Activated naive CD8-positive, alpha-beta T cell treated with anti-CD3 and anti-CD28 coated beads, Interleukin-2, amount 10 ng/mL, durations not matched to agents 7 days and 5 days (primary cell): ENCODE results near the gene GAS6. TPM values are rescaled to one million over a fixed set of nuclear protein-coding genes. Genes with fewer than 3 reads are reported as not detected.
"Not testable (repeated sequence)": the region's sequence is repeated elsewhere in the genome, so short reads cannot be mapped to it uniquely, and the experiment has no call there.

Source experiments
- ATAC-seq: fragments of 150-1000 bp; cut with Tn5 transposase; one replicate; pipeline ENCODE4 v1.10.0; 2021; ENCODE audit warnings: low read depth, moderate library complexity
- POLR2A ChIA-PET: fragments of 350-600 bp; sonication (Branson Sonifier 250); formaldehyde crosslinking; loops from one replicate; lab custom pipeline; 2021; ENCODE audit warnings: antibody characterized with exemption; lab: Charles Lee
- DNase-seq: peaks from one replicate; pipeline ENCODE4 v3.0.0; 2021
- H3K27ac Mint-ChIP-seq: one replicate; pipeline ENCODE4 v1.8.0; 2022; ENCODE audit warnings: mild to moderate bottlenecking, mixed read lengths
- H3K27me3 Mint-ChIP-seq: one replicate; pipeline ENCODE4 v1.8.0; 2022; ENCODE audit warnings: mild to moderate bottlenecking, moderate library complexity, mixed read lengths
- H3K36me3 Mint-ChIP-seq: one replicate; pipeline ENCODE4 v1.8.0; 2021; ENCODE audit warnings: mild to moderate bottlenecking, mixed read lengths
- H3K4me1 Mint-ChIP-seq: one replicate; pipeline ENCODE4 v1.8.0; 2021; ENCODE audit warnings: mixed read lengths
- H3K4me3 Mint-ChIP-seq: one replicate; pipeline ENCODE4 v1.8.0; 2022; ENCODE audit warnings: mild to moderate bottlenecking, moderate library complexity, mixed read lengths
- H3K9me3 Mint-ChIP-seq: one replicate; pipeline ENCODE4 v1.8.0; 2021; ENCODE audit warnings: mixed read lengths
- total RNA-seq, 2 experiments: library from RNA; stranded (reverse); gene quantifications; one replicate each; pipeline ENCODE4 v1.2.3, GENCODE V29; 2021

Gene GAS6
- total RNA-seq = 1 to 10 TPM; 2.1 to 2.6 TPM

DNA sequence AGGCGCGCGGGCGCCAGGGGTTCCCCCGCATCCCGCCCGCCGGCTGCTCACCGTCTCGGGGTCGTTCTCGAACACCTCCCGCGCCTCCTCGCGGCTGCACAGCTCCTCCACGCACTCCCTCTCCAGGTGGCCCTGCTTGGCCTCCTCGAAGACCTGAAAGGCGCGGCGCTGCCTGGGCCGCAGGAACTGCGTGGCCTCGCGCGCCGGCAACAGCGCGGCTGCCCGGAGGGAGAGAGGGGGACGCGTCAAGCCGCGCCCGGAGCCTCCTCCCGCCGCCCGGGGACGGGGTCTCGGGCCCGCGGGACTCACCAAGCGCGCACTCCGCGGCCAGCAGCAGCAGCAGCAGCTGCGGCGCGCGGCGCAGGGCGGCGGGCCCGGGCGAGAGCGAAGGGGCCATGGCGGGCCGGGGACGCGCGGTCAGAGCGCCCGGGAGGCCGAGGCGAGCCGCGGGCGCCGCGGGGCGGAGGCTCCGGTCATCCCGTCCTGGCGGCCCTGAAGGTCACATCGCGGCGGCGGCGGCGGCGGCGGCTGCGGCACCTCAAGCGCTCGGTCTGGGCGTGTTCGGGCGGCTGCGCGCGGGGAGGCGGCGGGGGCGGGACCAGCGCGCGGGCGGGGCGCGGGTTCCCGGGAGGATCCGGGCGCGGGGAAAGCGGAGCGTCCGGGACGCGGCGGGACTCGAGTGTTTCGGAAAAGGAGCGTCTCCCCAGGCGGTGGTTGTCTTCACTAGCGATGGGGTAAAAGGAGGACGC is at the start of gene GAS6:
TSS of gene GAS6 (minus strand) at position 553 of the 749 bp plus-strand sequence. CDS start at position 397, 156 bp downstream.
- peak; percentile 49 for ATAC-seq
- H3K36me3 Mint-ChIP-seq = no peaks in the 10 kb centered on the region
- peaks cover 56% of the 10 kb centered on the region for H3K27me3 Mint-ChIP-seq
- peaks cover 9% of the 10 kb centered on the region for H3K9me3 Mint-ChIP-seq
- peaks cover 4% of the 10 kb centered on the region for H3K4me1 Mint-ChIP-seq
- peak within 1 kb of the TSS; percentile 50 for H3K4me3 Mint-ChIP-seq
- peak; percentile 48 for DNase-seq
- H3K27ac Mint-ChIP-seq = no peak within 1 kb of the TSS
- POLR2A ChIA-PET = no interaction called here

DNA sequence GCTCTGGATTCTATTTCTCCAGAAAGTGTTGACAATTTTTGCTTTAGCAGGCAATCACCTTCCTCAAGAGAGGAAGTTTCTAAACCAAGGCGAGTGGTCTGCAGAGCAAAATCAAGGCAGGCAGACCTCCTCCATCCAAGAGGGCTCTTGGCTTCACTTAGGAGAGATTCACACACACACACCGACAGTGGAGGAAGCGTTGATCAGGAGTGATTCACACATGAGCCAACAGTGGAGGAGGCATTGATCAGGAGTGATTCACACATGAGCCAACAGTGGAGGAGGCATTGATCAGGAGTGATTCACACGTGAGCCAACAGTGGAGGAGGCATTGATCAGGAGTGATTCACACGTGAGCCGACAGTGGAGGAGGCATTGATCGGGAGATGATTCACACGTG is 49.5 kb upstream of the GAS6 start:
- POLR2A ChIA-PET, H3K27ac Mint-ChIP-seq, H3K9me3 Mint-ChIP-seq, H3K4me3 Mint-ChIP-seq, DNase-seq, H3K4me1 Mint-ChIP-seq, ATAC-seq, H3K36me3 Mint-ChIP-seq: not testable (repeated sequence)
- H3K27me3 Mint-ChIP-seq = peaks cover 64% of the 10 kb centered on the region

DNA sequence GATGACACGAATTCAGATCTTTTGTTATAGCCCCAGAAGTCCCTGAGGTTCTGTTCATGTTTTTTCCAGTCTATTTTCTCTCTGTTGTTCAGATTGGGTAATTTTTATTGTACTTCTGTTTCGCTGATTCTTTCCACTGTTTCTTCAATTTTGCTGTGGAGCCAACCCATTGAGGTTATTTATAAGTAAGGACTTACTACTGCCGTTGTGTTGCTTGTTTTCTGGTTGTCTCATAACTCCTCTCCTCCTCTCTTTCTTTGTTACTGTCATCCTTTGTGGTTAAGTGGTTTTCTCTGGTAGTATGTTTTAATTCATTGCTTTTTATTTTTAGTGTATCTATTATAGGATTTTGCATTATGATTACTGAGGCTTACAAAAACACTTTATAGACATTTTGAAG is 48.7 kb upstream of the GAS6 start:
- ATAC-seq (no peak), DNase-seq (no peak)
- POLR2A ChIA-PET = no interaction called here
- Mint-ChIP-seq H3K4me1 (peaks cover 6% of the 10 kb centered on the region), H3K4me3 (no peak overlapping the region), H3K36me3 (no peaks in the 10 kb centered on the region), H3K27ac (no peak overlapping the region), H3K9me3 (no peaks in the 10 kb centered on the region), H3K27me3 (peaks cover 70% of the 10 kb centered on the region)

DNA sequence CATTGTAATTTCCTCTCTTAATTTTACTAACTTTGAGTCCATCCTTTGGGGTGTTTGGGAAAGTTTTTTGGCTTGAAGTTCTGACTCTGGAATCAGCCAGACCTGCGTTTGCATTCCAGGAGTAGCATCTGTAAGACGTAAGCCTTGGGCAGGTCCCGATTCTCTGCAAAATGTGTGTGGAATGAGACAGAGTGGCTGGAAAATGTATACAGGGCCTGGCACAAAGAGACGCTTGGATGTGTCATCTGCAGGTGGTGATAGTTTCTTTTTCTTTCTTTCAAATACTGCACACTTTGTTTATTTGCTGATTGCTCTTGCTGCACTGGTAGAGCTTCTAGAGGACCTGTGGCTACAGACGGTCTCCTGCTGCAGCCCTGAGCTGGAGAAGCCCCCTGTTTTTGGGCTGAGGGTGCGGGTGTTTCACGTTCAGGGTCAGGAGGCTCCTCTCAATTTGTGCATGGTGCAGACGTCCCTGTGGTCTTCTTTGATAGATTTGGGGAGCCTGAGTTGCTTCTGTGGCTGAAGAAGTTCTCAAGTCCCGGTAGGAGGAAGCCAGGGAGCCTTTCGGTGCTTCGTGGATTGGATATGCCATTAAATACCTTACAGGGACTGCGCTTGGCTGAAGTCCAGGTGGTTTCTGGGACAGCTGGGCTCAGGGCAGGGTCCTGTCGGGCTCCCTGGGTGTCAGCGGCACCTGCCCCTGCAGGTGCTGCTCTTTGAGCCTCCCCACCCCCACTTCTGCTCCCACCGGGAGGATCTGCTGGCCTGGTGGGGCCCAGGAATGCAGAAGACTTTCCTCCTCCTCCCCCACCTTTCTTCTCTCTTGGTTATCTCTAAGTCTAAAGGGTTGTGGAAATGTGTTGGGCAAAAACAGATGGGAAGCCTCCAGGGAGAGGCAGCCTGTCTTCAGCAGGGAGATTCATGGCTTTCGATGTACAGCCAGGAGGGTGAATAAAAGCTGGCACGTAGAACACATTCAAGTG is 44.0 kb upstream of the GAS6 start:
- Mint-ChIP-seq H3K27me3 (peaks cover 68% of the 10 kb centered on the region), H3K36me3 (no peaks in the 10 kb centered on the region), H3K4me3 (no peak overlapping the region), H3K4me1 (peaks cover 4% of the 10 kb centered on the region), H3K9me3 (no peaks in the 10 kb centered on the region), H3K27ac (no peak overlapping the region)
- ATAC-seq (no peak), DNase-seq (no peak)
- POLR2A ChIA-PET = no interaction called here

DNA sequence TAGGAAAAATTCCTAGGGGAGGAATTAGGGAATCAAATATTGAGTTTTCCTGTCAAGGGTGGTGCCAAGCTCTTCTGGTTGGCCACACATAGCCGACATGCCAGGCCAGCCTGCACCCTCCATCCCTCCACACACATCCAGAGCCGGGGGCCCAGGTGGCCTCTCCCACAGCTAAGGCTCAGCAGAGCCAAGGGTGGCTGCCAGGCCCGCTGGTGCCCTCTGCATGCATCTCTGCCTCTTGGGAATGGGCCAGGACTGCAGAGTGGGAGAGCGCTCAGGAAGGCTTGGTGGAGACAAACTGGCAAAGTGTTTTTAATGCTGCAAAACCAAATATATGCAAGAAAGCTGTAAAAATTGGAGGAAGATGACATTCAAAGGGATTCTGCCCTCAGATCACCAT is 42.7 kb upstream of the GAS6 start:
- Mint-ChIP-seq H3K4me3 (no peak overlapping the region), H3K27ac (no peak overlapping the region), H3K27me3 (peaks cover 55% of the 10 kb centered on the region), H3K36me3 (no peaks in the 10 kb centered on the region), H3K4me1 (peaks cover 4% of the 10 kb centered on the region), H3K9me3 (no peaks in the 10 kb centered on the region)
- POLR2A ChIA-PET = no interaction called here
- no peak for DNase-seq
- ATAC-seq = no peak

DNA sequence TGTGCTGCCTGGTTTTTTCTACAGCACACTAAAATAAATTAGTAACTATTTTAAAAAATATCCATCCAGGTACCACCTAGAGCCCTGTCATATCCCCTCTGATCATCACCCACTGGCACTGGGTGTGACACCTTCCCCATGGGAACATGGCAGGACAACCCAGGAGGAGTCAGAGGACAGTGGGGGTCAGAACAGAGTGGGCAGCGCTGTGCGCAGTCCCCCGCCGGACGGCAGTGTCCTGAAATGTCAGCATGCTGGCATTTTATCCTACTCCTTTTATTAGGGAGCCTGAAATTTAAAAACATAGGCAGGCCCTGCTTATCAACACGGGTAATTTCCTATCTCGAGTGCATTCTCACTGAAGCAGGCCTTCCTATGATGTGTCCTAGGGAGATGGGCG is 42.1 kb upstream of the GAS6 start:
- Mint-ChIP-seq H3K4me3 (no peak overlapping the region), H3K27me3 (peaks cover 48% of the 10 kb centered on the region), H3K4me1 (peaks cover 4% of the 10 kb centered on the region), H3K9me3 (no peaks in the 10 kb centered on the region), H3K36me3 (no peaks in the 10 kb centered on the region), H3K27ac (no peak overlapping the region)
- ATAC-seq = no peak
- no peak for DNase-seq
- POLR2A ChIA-PET = no interaction called here

DNA sequence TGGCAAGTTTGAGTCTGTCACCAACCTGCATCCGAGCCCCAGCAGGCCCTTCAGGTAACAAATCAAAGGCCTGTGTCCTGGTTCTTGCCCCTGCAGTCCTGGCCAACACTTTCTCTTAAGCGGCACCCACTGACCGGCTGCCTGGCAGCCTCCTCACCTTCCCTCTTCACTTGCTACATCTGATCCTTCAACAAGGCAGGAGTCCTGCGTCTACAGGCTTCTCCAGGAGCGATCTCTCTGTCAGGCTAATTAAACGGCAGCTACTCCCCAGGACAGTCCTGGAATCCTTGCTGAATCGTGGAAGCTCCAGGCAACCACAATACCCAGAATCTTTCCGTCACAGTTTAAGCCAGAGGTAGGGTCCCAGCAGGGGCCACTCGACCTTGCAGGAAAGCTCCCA is 41.1 kb upstream of the GAS6 start:
- Mint-ChIP-seq H3K9me3 (no peaks in the 10 kb centered on the region), H3K27me3 (peaks cover 40% of the 10 kb centered on the region), H3K36me3 (no peaks in the 10 kb centered on the region), H3K4me3 (no peak overlapping the region), H3K27ac (no peak overlapping the region), H3K4me1 (peaks cover 4% of the 10 kb centered on the region)
- ATAC-seq (no peak), DNase-seq (no peak)
- POLR2A ChIA-PET = no interaction called here

DNA sequence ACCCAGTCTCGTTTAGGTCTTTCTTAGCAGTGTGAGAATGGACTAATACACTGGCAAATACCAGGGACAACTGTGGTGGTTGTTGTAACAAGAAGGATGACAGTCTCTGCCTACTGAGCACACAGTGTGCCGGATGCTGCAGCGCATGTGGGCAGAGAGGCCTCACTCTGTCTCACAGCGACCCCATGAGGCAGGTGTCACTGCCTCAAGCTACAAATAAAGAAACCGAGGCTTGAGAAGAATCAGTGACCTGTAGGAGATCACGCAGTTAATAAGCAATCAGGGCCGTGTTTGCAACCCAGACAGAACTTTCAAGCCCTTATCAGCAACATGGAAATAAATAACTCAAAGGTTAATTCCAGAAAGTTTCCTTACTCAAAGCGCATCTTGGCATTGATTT is 40.5 kb upstream of the GAS6 start:
- no peak for ATAC-seq
- POLR2A ChIA-PET = no interaction called here

DNA sequence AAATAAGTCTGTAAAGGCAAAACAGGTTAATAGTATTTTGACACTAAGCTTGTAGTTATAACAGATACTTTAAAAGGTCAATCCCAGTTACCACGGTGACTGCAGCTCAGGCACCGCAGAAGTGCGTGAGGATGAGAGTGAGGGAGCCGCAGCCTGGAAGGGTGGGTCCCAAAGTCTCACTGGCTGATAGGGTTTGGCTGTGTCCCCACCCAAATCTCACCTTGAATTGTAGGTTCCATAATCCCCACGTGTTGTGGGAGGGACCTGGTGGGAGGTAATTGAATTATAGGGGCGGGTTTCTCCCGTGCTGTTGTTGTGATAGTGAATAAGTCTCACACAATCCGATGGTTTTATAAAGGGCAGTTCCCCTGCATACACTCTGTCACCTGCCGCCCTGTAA is 40.0 kb upstream of the GAS6 start:
- H3K36me3 Mint-ChIP-seq = no peaks in the 10 kb centered on the region
- ATAC-seq = no peak
- H3K4me3 Mint-ChIP-seq = no peak overlapping the region
- H3K27ac Mint-ChIP-seq = no peak overlapping the region
- POLR2A ChIA-PET = no interaction called here
- DNase-seq = no peak
- H3K27me3 Mint-ChIP-seq = peaks cover 29% of the 10 kb centered on the region
- peaks cover 4% of the 10 kb centered on the region for H3K4me1 Mint-ChIP-seq
- H3K9me3 Mint-ChIP-seq = no peaks in the 10 kb centered on the region

More for the DNA sequence above, 40.5 kb upstream of the GAS6 start:
- peaks cover 34% of the 10 kb centered on the region for H3K27me3 Mint-ChIP-seq
- DNase-seq = no peak
- no peak overlapping the region for H3K27ac Mint-ChIP-seq
- H3K9me3 Mint-ChIP-seq = no peaks in the 10 kb centered on the region
- H3K4me3 Mint-ChIP-seq = no peak overlapping the region
- H3K4me1 Mint-ChIP-seq = peaks cover 4% of the 10 kb centered on the region
- H3K36me3 Mint-ChIP-seq = no peaks in the 10 kb centered on the region

DNA sequence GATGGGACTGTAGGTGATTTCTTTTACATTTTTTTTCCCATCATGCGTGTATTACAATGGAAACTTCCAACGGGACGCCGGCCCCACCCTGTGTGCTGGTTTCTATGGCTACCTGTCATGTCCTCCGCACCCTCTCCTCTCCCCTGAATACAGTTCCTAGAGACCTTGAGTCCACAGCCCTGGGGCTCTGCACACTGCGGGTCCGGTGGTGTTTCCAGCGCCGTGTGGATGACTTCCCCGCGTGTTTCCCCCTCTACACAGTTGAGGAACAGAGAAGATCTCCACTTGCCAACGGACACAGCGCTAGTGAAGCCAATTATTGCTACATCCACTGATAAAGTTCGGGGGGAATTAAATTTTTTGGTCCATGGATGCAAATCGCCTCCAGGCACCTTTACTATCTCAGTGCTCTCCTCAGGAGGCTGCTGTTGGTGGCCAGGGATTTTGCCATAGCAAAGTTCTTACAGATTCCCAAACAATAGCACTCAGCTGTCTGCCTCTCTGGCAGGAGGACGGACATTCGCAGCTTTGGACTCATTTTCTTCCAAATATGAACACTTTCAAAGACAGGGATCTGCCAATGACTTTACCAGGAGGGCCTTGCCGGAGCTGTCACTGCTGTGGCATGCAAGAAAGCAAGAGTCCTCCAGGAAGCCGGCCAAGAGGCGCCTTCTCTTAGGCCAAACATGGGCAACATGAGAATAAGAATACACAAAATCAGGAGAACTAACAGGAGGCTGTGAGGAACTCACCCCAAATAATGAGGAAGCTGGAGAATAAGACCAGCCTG is 39.3 kb upstream of the GAS6 start:
- Mint-ChIP-seq H3K4me3 (no peak overlapping the region), H3K27ac (no peak overlapping the region), H3K9me3 (no peaks in the 10 kb centered on the region), H3K27me3 (peaks cover 21% of the 10 kb centered on the region), H3K4me1 (peaks cover 2% of the 10 kb centered on the region), H3K36me3 (no peaks in the 10 kb centered on the region)
- POLR2A ChIA-PET = no interaction called here
- no peak for DNase-seq
- ATAC-seq = no peak

DNA sequence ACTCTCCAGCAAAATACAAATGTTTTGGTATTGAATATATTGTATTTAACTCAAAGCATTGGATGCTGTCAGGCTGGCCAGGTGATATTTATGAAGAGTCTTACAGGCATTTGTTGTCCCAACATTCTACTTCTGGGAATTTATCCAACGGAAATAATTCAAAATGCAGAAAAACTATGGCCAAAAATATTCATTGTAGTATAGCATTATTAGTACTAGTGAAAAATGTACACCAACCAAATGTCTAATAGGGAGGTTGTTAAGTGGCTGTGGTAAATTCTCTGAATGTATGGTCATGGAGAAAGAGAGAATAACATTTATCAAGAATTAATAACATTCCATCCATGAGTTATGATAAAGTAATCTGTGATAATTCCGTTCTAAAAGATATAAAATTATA is 38.6 kb upstream of the GAS6 start:
- H3K27me3 Mint-ChIP-seq = peaks cover 17% of the 10 kb centered on the region
- no peak for DNase-seq
- H3K4me3 Mint-ChIP-seq = no peak overlapping the region
- no peaks in the 10 kb centered on the region for H3K4me1 Mint-ChIP-seq
- no peak for ATAC-seq
- no peak overlapping the region for H3K27ac Mint-ChIP-seq
- no peaks in the 10 kb centered on the region for H3K36me3 Mint-ChIP-seq
- no peaks in the 10 kb centered on the region for H3K9me3 Mint-ChIP-seq
- POLR2A ChIA-PET = no interaction called here

DNA sequence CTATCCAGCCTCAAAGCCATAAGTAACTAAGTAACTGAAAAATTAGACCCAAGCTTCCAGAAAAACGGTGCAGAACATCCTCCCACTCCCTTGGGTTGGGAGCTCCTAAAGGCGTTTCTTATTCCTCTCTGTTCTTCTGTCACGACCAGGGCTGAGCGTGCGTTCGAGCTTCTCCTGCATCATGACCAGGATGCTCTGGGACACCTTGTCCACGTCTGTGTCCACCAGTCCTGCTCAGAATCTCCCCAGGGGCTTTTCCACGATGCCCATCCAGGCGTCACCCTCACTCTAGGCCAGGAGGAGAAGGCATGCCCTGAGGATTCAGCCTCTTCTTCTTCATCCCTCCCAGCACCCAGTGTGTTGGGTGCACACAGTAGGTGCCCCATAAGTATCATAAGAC is 37.8 kb upstream of the GAS6 start:
- DNase-seq (no peak), ATAC-seq (no peak)
- Mint-ChIP-seq H3K4me3 (no peak overlapping the region), H3K27me3 (peaks cover 16% of the 10 kb centered on the region), H3K9me3 (no peaks in the 10 kb centered on the region), H3K27ac (no peak overlapping the region), H3K4me1 (no peaks in the 10 kb centered on the region), H3K36me3 (no peaks in the 10 kb centered on the region)
- POLR2A ChIA-PET = no interaction called here

DNA sequence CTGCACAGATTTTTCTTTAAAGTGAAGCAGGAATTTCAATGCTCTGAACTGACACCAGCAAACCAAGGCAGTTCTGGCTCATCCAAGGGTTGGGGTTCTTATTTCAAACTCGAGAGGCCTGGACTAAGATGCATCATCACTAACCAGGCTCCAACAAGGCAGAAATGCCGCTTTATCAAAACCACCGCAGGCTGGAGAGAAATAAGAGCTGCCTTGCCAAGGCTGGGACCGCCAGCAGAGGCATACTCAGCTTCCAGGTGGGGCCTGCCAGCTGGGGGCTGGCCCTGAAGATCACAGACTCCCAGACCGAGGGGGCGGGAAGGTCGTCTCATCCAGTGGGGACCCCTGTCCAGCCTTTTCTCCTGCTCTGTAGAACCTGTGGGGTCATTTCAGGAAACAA is 37.4 kb upstream of the GAS6 start:
- H3K4me1 Mint-ChIP-seq = no peaks in the 10 kb centered on the region
- no peak for DNase-seq
- no peaks in the 10 kb centered on the region for H3K9me3 Mint-ChIP-seq
- H3K27ac Mint-ChIP-seq = no peak overlapping the region
- no peak for ATAC-seq
- H3K36me3 Mint-ChIP-seq = no peaks in the 10 kb centered on the region
- H3K4me3 Mint-ChIP-seq = no peak overlapping the region
- POLR2A ChIA-PET = no interaction called here
- peaks cover 17% of the 10 kb centered on the region for H3K27me3 Mint-ChIP-seq
